Superior temporal gyrus (tissue), 1 donor: Measurements from ENCODE around the gene POR.

Source experiments
- DNase-seq: peaks from one replicate; pipeline ENCODE4 v3.0.0-alpha.2; 2016; ENCODE audit errors: extremely low spot score

Gene POR

GRCh38 chr7:75916685-75917634 is 2.0 kb downstream of the POR start:
- DNase-seq: no peak

- no peak for DNase-seq
Measured at GRCh38 chr7:75920431-75921161, 5.6 kb downstream of the POR start.

- DNase-seq: no peak
Measured at GRCh38 chr7:75921479-75921878, 6.5 kb downstream of the POR start.

GRCh38 chr7:75922966-75923603 is 8.1 kb downstream of the POR start:
- no peak for DNase-seq

GRCh38 chr7:75924256-75924655 is 9.3 kb downstream of the POR start:
- DNase-seq: no peak

- DNase-seq: no peak
Measured at GRCh38 chr7:75924889-75925288, 9.9 kb downstream of the POR start.

- DNase-seq: peak; percentile 60
Measured at GRCh38 chr7:75925717-75926435, 10.9 kb downstream of the POR start.

- no peak for DNase-seq
Measured at GRCh38 chr7:75928568-75928914, 13.6 kb downstream of the POR start.

GRCh38 chr7:75931680-75932079 is 16.7 kb downstream of the POR start:
- DNase-seq: no peak

- peak; percentile 82 for DNase-seq
Measured at GRCh38 chr7:75937958-75938786, 23.2 kb downstream of the POR start.

- DNase-seq: no peak
Measured at GRCh38 chr7:75938921-75939320, 24.0 kb downstream of the POR start.

- no peak for DNase-seq
Measured at GRCh38 chr7:75943864-75944263, 28.9 kb downstream of the POR start.

- DNase-seq: no peak
Measured at GRCh38 chr7:75944507-75944906, 29.6 kb downstream of the POR start.

GRCh38 chr7:75945297-75946168 is 30.6 kb downstream of the POR start:
- DNase-seq: no peak

- DNase-seq: no peak
Measured at GRCh38 chr7:75946207-75946855, 31.4 kb downstream of the POR start.

GRCh38 chr7:75948179-75948578 is 33.2 kb downstream of the POR start:
- DNase-seq: no peak

GRCh38 chr7:75950111-75950681 is 35.2 kb downstream of the POR start:
- DNase-seq: no peak

GRCh38 chr7:75951506-75951905 is 36.6 kb downstream of the POR start:
- no peak for DNase-seq

- no peak for DNase-seq
Measured at GRCh38 chr7:75953431-75953830, 38.5 kb downstream of the POR start.
